Endothelial cell of umbilical vein (primary cell): ENCODE data around the gene RNF157. TPM values are rescaled to one million over a fixed set of nuclear protein-coding genes. Genes with fewer than 3 reads are reported as not detected.

Experiments used
- BruUV-seq: library from RNA; stranded (reverse); fragments of 400-500 nt; replicated peaks from 2 replicates; lab custom pipeline; 2021; lab: Mats Ljungman, UMichigan
- CTCF ChIA-PET: fragments of 300-600, 350-600 bp; sonication (Branson Sonifier 250); formaldehyde crosslinking; loops from one replicate; lab custom pipeline; 2021; ENCODE audit warnings: antibody characterized with exemption, inconsistent platforms; lab: Charles Lee
- POLR2A ChIA-PET: fragments of 300-600, 350-600 bp; sonication (Branson Sonifier 250); formaldehyde crosslinking; loops from one replicate; lab custom pipeline; 2021; ENCODE audit warnings: antibody characterized with exemption, inconsistent platforms; lab: Charles Lee
- DNase-seq: peaks from one replicate; pipeline ENCODE4 v3.0.0-alpha.2; 2011; ENCODE audit warnings: low read depth, low spot score
- FAIRE-seq: peaks from 2 replicates; lab custom pipeline; 2011; peaks lifted over from hg19 to GRCh38; lab: Jason Lieb, UNC
- H2AFZ ChIP-seq: 2 replicates; pipeline ENCODE4 v1.6.0; 2012; ENCODE audit warnings: low read depth, low read length, control low read depth, inconsistent platforms
- H3K27ac ChIP-seq: 2 replicates; pipeline ENCODE4 v1.5.1; 2011; ENCODE audit warnings: low read depth, mild to moderate bottlenecking, control low read depth, low read length, moderate library complexity; ENCODE audit not compliant: insufficient read depth
- H3K27me3 ChIP-seq, 2 experiments: 2 replicates each; pipeline versions ENCODE4 v1.6.0 to v1.6.1; 2011; ENCODE audit warnings: low read length in 2 of 2, mixed read lengths in 1 of 2; ENCODE audit not compliant: control insufficient read depth in 2 of 2, insufficient read depth in 2 of 2
- H3K36me3 ChIP-seq, 2 experiments: 2 replicates in 1 of 2; 3 replicates in 1 of 2; pipeline ENCODE4 v1.5.1; 2011; ENCODE audit warnings: low read length in 2 of 2, mild to moderate bottlenecking in 1 of 2, moderate library complexity in 1 of 2; ENCODE audit not compliant: control insufficient read depth in 2 of 2, insufficient read depth in 2 of 2; ENCODE audit errors: extremely low read depth in 1 of 2
- H3K4me1 ChIP-seq: 3 replicates; pipeline ENCODE4 v1.5.1; 2011; ENCODE audit warnings: mild to moderate bottlenecking, low read length; ENCODE audit not compliant: control insufficient read depth, insufficient read depth; ENCODE audit errors: extremely low read depth
- H3K4me2 ChIP-seq: 2 replicates; pipeline ENCODE4 v1.6.1; 2011; ENCODE audit warnings: low read length, control low read depth, mixed read lengths; ENCODE audit not compliant: insufficient read depth
- H3K4me3 ChIP-seq, 3 experiments: fragments of 200-600 bp in 1 of 3; sonication (generic), shearing (Covaris generic) in 1 of 3; replicated peaks in 1 of 3; 2 replicates each; pipeline ENCODE4 v1.5.1; 2011 to 2016; ENCODE audit warnings: control low read depth in 3 of 3, low read length in 3 of 3, mild to moderate bottlenecking in 2 of 3, inconsistent platforms in 1 of 3, low read depth in 1 of 3, moderate library complexity in 1 of 3; ENCODE audit not compliant: insufficient read depth in 1 of 3
- H3K79me2 ChIP-seq: 2 replicates; pipeline ENCODE4 v1.6.0; 2012; ENCODE audit warnings: low read length, inconsistent platforms; ENCODE audit not compliant: control insufficient read depth, insufficient read depth
- H3K9ac ChIP-seq: replicated peaks from 2 replicates; pipeline ENCODE3; 2011; ENCODE audit warnings: low read length, control low read depth; ENCODE audit not compliant: insufficient read depth; ENCODE audit errors: extremely low read depth
- H3K9me1 ChIP-seq: replicated peaks from 3 replicates; pipeline ENCODE4 v1.6.0; 2011; ENCODE audit warnings: mild to moderate bottlenecking, low read length; ENCODE audit not compliant: control insufficient read depth, insufficient read depth; ENCODE audit errors: extremely low read depth
- H3K9me3 ChIP-seq: replicated peaks from 2 replicates; pipeline ENCODE4 v1.5.1; 2012; ENCODE audit warnings: low read length, inconsistent platforms; ENCODE audit not compliant: control insufficient read depth, insufficient read depth
- H4K20me1 ChIP-seq: replicated peaks from 2 replicates; pipeline ENCODE3; 2011; ENCODE audit warnings: mild to moderate bottlenecking, low read length; ENCODE audit not compliant: control insufficient read depth, insufficient read depth; ENCODE audit errors: extremely low read depth
- EZH2 ChIP-seq: IDR thresholded peaks from 2 replicates; pipeline ENCODE4 v1.6.1; 2012; ENCODE audit warnings: borderline replicate concordance, low read depth, mild to moderate bottlenecking, moderate library complexity, low read length, inconsistent platforms; ENCODE audit not compliant: severe bottlenecking
- FOS ChIP-seq: IDR thresholded peaks from 2 replicates; pipeline ENCODE4 v1.6.1; 2011; ENCODE audit warnings: mild to moderate bottlenecking, low read length, moderate library complexity, borderline replicate concordance; ENCODE audit not compliant: insufficient read depth
- GATA2 ChIP-seq: IDR thresholded peaks from 2 replicates; pipeline ENCODE4 v1.7.0; 2011; ENCODE audit warnings: low read depth, mild to moderate bottlenecking, moderate library complexity, mixed read lengths, low read length; ENCODE audit not compliant: insufficient read length, insufficient read depth
- JUN ChIP-seq: IDR thresholded peaks from 2 replicates; pipeline ENCODE4 v1.6.1; 2011; ENCODE audit warnings: borderline replicate concordance, low read depth; ENCODE audit not compliant: insufficient read length, insufficient read depth
- MYC ChIP-seq: IDR thresholded peaks from one replicate; pipeline ENCODE4 v1.6.1; 2011; ENCODE audit warnings: mild to moderate bottlenecking, low read depth, low read length
- POLR2A ChIP-seq: IDR thresholded peaks from 2 replicates; pipeline ENCODE4 v1.6.1; 2012; ENCODE audit warnings: low read depth, mild to moderate bottlenecking, control low read depth, low read length
- POLR2AphosphoS5 ChIP-seq: IDR thresholded peaks from 2 replicates; pipeline ENCODE4 v1.6.1; 2012; ENCODE audit warnings: low read depth, mild to moderate bottlenecking, control low read depth, low read length, moderate library complexity; ENCODE audit not compliant: insufficient read depth
- dilution Hi-C: fragments of 300-500 bp; cut with MboI; formaldehyde crosslinking; loops from one replicate; pipeline ENCODE4 v1.15.0; 2019; ENCODE audit warnings: low sequenced_read_pairs; ENCODE audit not compliant: extremely low pct_ligation_motif_present
- intact Hi-C: fragments of 100-400 bp; cut with micrococcal nuclease; formaldehyde crosslinking; loops from one replicate; pipeline ENCODE4 v1.10.0; 2022
- polyA plus RNA-seq, 4 experiments: library from polyadenylated mRNA; depleted of rRNA in 3 of 4; stranded (reverse) in 3 of 4; unstranded in 1 of 4; fragments of >200 nt; gene quantifications; 2 replicates each; pipeline versions ENCODE4 v1.2.1 to v1.2.3, GENCODE V29; 2011 to 2012; ENCODE audit warnings: missing spikeins in 1 of 4
- total RNA-seq: library from RNA; stranded (reverse); gene quantifications from 2 replicates; pipeline ENCODE4 v1.2.3, GENCODE V29; 2021
- TF ChIP-seq, protein P1 (sequence below), 2 donors: IDR thresholded peaks; 1 replicate in 1 of 2; 2 replicates in 1 of 2; pipeline ENCODE4 v1.5.1; 2011; ENCODE audit warnings: low read length in 2 of 2, mild to moderate bottlenecking in 2 of 2, moderate library complexity in 2 of 2, control low read depth in 1 of 2, inconsistent platforms in 1 of 2, low read depth in 1 of 2; ENCODE audit not compliant: insufficient read depth in 1 of 2; ENCODE audit errors: extremely low read depth in 1 of 2
- TF ChIP-seq, protein P2 (sequence below): IDR thresholded peaks from 2 replicates; pipeline ENCODE4 v1.6.1; 2011; ENCODE audit not compliant: insufficient read depth, insufficient read length

Gene RNF157
- total and polyA plus RNA-seq, 2 donors (not counting 3 experiments of a cell fraction or from before 2014, with no cell fraction given), result 0.07 to 0.86 TPM

DNA sequence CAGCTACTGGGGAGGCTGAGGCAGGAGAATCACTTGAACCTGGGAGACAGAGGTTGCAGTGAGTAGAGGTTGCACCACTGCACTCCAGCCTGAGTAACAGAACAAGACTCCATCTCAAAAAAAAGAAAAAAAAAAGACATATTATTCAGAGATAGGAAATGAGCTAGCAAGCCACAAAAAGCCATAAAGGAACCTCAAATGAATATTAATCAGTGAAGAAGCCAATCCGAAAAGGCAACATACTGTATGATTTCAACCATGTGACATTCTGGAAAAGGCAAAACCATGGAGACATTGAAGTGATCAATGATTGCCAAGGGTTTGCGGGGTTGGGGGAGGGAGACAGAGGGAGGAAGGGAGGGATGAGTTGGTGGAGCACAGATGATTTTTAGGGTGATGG lies 128.3 kb downstream of the RNF157 start:
- H3K27ac ChIP-seq, result no peak overlapping the region
- H3K36me3 ChIP-seq, result no peaks in the 10 kb centered on the region
- H3K9ac ChIP-seq, result no peak overlapping the region
- POLR2A ChIA-PET, result no interaction called here
- no TSS peak for BruUV-seq
- no peaks in the 10 kb centered on the region for H3K9me1 ChIP-seq
- no peaks in the 10 kb centered on the region for H3K9me3 ChIP-seq
- no peak overlapping the region for H3K4me2 ChIP-seq
- intact Hi-C loops, result no loop called here
- dilution Hi-C loops, result no loop called here
- no peak overlapping the region for H3K4me3 ChIP-seq
- H3K4me1 ChIP-seq, result no peaks in the 10 kb centered on the region
- DNase-seq, result no peak
- no peaks in the 10 kb centered on the region for H3K27me3 ChIP-seq
- no peaks in the 10 kb centered on the region for H3K79me2 ChIP-seq
- no peaks in the 10 kb centered on the region for H4K20me1 ChIP-seq
- no peak for TF ChIP-seq MYC
- no peak for TF ChIP-seq GATA2
- TF ChIP-seq POLR2AphosphoS5, result no peak
- no peak for TF ChIP-seq POLR2A
- no peak for TF ChIP-seq JUN
- no peak for TF ChIP-seq EZH2
- no peak for TF ChIP-seq FOS
- TF ChIP-seq, protein P1, sequence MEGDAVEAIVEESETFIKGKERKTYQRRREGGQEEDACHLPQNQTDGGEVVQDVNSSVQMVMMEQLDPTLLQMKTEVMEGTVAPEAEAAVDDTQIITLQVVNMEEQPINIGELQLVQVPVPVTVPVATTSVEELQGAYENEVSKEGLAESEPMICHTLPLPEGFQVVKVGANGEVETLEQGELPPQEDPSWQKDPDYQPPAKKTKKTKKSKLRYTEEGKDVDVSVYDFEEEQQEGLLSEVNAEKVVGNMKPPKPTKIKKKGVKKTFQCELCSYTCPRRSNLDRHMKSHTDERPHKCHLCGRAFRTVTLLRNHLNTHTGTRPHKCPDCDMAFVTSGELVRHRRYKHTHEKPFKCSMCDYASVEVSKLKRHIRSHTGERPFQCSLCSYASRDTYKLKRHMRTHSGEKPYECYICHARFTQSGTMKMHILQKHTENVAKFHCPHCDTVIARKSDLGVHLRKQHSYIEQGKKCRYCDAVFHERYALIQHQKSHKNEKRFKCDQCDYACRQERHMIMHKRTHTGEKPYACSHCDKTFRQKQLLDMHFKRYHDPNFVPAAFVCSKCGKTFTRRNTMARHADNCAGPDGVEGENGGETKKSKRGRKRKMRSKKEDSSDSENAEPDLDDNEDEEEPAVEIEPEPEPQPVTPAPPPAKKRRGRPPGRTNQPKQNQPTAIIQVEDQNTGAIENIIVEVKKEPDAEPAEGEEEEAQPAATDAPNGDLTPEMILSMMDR (IDR thresholded peaks at IDR 0.05; ENCODE audit: extremely low read depth in 1 of 2, insufficient read depth in 1 of 2, low read depth in 1 of 2, low read length in 2 of 2), result no peak
- TF ChIP-seq, protein P2, sequence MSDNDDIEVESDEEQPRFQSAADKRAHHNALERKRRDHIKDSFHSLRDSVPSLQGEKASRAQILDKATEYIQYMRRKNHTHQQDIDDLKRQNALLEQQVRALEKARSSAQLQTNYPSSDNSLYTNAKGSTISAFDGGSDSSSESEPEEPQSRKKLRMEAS, result no peak
- CTCF ChIA-PET, result interaction anchor here (0.8 kb wide), 1 partner anchor 168 kb away, joined by 3 read pairs; no protein-coding TSS in a partner anchor
- no peak for FAIRE-seq
- H2AFZ ChIP-seq, result no peak overlapping the region
